Transverse colon (tissue), 4 donors: ENCODE data around the gene ROS1. TPM values are rescaled to one million over a fixed set of nuclear protein-coding genes. Genes with fewer than 3 reads are reported as not detected.
A peak's percentile ranks its signal among the peaks of the same experiment; 100 is the strongest.

ENCODE experiments used
- DNase-seq: peaks from one replicate; pipeline ENCODE4 v3.0.0-alpha.2; 2019
- H3K27ac ChIP-seq, 4 donors: fragments of 200-600 bp; sonication (generic); 2 replicates each; pipeline ENCODE4 v1.5.1; 2016 to 2018; ENCODE audit warnings: inconsistent platforms in 4 of 4
- H3K27me3 ChIP-seq: fragments of 200-600 bp; sonication (generic); 2 replicates; pipeline ENCODE4 v1.5.1; 2017; ENCODE audit warnings: inconsistent platforms
- H3K36me3 ChIP-seq, 4 donors: fragments of 200-600 bp; sonication (generic); 2 replicates each; pipeline ENCODE4 v1.5.1; 2017 to 2019; ENCODE audit warnings: inconsistent platforms in 4 of 4
- H3K4me1 ChIP-seq, 4 donors: fragments of 200-600 bp; sonication (generic); 2 replicates each; pipeline ENCODE4 v1.5.1; 2017 to 2020; ENCODE audit warnings: inconsistent platforms in 4 of 4
- H3K4me3 ChIP-seq, 4 donors: fragments of 200-600 bp; sonication (generic); 1 replicate in 1 of 4; 2 replicates in 3 of 4; pipeline versions ENCODE4 v1.5.1 to v1.6.1; 2017 to 2019; ENCODE audit warnings: inconsistent platforms in 4 of 4
- H3K9me3 ChIP-seq, 2 donors: fragments of 200-600 bp; sonication (generic); 2 replicates each; pipeline ENCODE4 v1.5.1; 2017 to 2019; ENCODE audit warnings: inconsistent platforms in 2 of 2
- CTCF ChIP-seq, 5 experiments: fragments of 200-600 bp in 3 of 5; fragments of 450-650 bp in 2 of 5; sonication (generic) in 3 of 5; IDR thresholded peaks; 1 replicate in 2 of 5; 2 replicates in 3 of 5; pipeline ENCODE4 v1.5.1; 2016 to 2017; ENCODE audit warnings: antibody characterized with exemption in 5 of 5, inconsistent platforms in 3 of 5, mild to moderate bottlenecking in 2 of 5, moderate library complexity in 1 of 5
- EP300 ChIP-seq: sonication (generic); formaldehyde crosslinking; IDR thresholded peaks from one replicate; pipeline ENCODE4 v1.6.1; 2017; ENCODE audit warnings: antibody characterized with exemption, low read depth
- POLR2A ChIP-seq: fragments of 450-650 bp; IDR thresholded peaks from one replicate; pipeline ENCODE4 v1.6.1; 2016; ENCODE audit warnings: antibody characterized with exemption, mild to moderate bottlenecking, moderate library complexity
- POLR2AphosphoS5 ChIP-seq, 3 donors: sonication (generic); formaldehyde crosslinking; IDR thresholded peaks; one replicate each; pipeline ENCODE4 v1.6.1; 2016; ENCODE audit warnings: antibody characterized with exemption in 3 of 3
- WGBS, 2 donors: methylation state at CpG; one replicate each; pipeline ENCODE4 v1.1.5; 2018; ENCODE audit warnings: low coverage in 1 of 2; 5-methylcytosine and 5-hydroxymethylcytosine counted together
- in situ Hi-C, 4 donors: fragments of 200-750 bp; cut with MboI; loops; one replicate each; pipeline versions ENCODE4 v1.15.0 to v1.15.1; 2017; ENCODE audit warnings: low sequenced_read_pairs in 3 of 4, low pct_ligation_motif_present in 1 of 4, low pct_unique_long_range_greater_than_20kb in 1 of 4
- intact Hi-C: fragments of 100-400 bp; cut with DNase I; formaldehyde crosslinking; loops from one replicate; pipeline ENCODE4 v1.15.1; 2023; ENCODE audit warnings: low total_unique reads
- total RNA-seq, 4 donors: library from RNA; depleted of rRNA; stranded (reverse); fragments of >200 nt; gene quantifications; one replicate each; pipeline ENCODE4 v1.1.0, GENCODE V29; 2016

ROS1 gene
- total RNA-seq, 4 donors from 2014 or later, result 0.80 to 4.1 (median 2.5) TPM; not detected in 1

DNA sequence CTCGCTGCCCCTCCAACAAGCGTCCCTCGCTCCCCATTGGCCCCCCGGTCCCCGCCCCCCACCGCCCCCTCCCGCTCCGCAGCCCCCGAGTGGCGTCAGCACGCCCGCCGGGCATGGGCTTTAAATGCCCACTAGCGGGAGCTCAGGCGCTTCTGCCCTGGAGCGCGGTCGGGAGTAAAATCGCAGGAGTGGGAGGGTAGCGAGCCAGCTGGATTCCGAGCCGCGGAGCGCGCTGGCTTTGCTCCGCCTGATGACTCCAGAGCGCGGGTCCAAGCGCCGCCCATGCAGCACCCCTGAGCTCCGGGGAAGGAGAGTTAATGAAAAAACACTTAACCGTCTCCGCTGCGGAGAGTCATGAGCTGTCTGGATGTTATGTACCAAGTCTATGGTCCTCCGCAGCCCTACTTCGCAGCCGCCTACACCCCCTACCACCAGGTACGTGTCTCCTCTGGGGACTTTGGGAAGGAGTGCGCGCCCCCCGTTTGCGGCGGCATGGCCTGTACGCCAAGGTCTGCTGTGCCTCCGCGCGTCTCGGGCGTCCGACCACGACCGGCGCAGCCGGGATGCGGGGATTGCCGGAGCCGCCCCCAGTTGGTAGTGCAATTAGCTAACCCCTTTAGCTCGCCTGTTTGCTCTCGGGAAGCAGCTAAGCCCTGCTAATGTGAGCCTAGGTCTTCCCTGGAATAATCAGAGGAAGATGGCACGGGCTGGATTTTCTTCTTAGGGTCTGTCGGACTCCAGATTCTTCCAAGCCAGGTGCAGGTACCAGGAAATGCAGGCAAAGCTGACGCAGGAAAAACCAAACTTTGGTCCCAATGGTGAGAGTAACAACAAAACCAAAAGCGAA lies 160.1 kb downstream of the ROS1 start, which contains the start of gene VGLL2:
VGLL2 (plus strand) TSS at position 149 of the 847 bp plus-strand sequence; CDS start at position 355, 206 bp downstream.
- in situ Hi-C loops, result no loop called here
- WGBS, 2 donors, result 0 to 5% methylated on average over 1 to 51 of the region's 63 CpGs

DNA sequence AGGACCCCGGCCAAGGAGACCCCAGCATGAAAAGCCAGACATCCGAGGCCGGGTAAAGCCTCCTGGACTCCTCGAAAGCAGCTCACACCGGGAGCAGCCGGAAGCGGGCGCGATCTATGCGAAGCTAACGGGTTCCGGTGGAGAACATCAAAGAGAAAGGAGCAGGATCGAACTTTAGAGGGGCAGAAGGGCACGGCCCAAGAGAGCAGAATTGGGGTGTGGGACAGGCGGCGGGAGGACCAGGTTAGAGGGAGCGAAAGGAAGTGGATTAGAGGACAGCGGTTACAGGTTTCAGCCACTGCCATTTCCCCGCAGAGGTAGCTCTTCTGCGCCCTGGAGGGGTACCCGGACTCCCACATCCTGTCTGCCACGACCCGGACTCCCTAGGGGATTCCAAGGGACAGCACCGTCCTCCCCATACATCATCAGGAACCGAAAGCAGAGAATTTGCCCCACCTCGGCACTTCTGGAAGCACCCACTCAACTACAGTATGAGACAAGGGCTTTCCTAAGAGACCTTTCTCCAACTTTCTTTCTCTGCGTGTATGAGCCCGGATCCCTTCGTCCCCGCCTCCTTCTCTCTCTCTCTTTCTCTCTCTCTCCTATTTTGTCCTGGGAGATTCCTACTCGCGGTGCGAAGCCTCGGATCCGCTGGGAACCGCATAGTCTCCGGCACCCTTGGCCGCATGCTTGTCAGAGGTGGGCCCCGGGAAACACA lies 160.9 kb downstream of the ROS1 start:
- in situ Hi-C loops (no loop called here), intact Hi-C loops (no loop called here)
- no peak for DNase-seq
- 0 to 4% methylated on average over 8 to 39 of the region's 39 CpGs for WGBS, 2 donors
- H3K27me3 ChIP-seq, result peaks cover 100% of the 10 kb centered on the region
- H3K4me1 ChIP-seq, result peaks cover 7 to 27% (median 21%) of the 10 kb centered on the region in 4 donors
- no peaks in the 10 kb centered on the region for H3K36me3 ChIP-seq
- no peak overlapping the region for H3K27ac ChIP-seq
- TF ChIP-seq EP300, result no peak
- peak in 2 of 3 donors; percentile 20 to 22 for TF ChIP-seq POLR2AphosphoS5 (IDR thresholded peaks at IDR 0.05)
- no peaks in the 10 kb centered on the region for H3K9me3 ChIP-seq
- peak overlapping the region; percentile 12 to 47 (median 29) for H3K4me3 ChIP-seq

More for the DNA sequence above, 160.1 kb downstream of the ROS1 start, which contains the start of gene VGLL2:
- TF ChIP-seq EP300, result no peak
- TF ChIP-seq POLR2AphosphoS5 (IDR thresholded peaks at IDR 0.05), result no peak
- H3K27ac ChIP-seq, result no peak within 1 kb of the TSS
- DNase-seq, result peak; percentile 35
- no peaks in the 10 kb centered on the region for H3K9me3 ChIP-seq
- intact Hi-C loops, result no loop called here
- peaks cover 12 to 34% (median 29%) of the 10 kb centered on the region in 4 donors for H3K4me1 ChIP-seq
- H3K4me3 ChIP-seq, result peak within 1 kb of the TSS; percentile 14 to 47 (median 29)
- no peaks in the 10 kb centered on the region for H3K36me3 ChIP-seq
- peaks cover 100% of the 10 kb centered on the region for H3K27me3 ChIP-seq

DNA sequence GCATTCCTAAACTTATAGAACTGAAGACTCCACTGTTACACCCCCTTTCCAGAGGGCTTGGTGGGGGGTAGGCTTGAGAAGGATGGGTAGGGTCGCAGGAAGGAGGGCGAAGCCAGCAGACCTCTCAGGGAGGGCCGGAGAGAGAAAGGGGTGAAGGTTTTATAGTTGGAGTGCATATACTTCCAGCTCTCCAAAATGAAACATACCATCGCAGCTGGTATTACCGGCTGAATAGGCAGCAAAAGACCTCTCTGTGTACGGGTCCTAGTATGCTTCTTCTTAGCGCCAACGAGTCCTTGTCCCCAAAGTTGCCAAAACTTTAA lies 161.4 kb downstream of the ROS1 start:
- WGBS, 2 donors, result 0 to 8% methylated on average over 3 to 8 of the region's 8 CpGs
- Histone ChIP-seq H3K4me1 (peaks cover 7 to 25% (median 20%) of the 10 kb centered on the region in 4 donors), H3K9me3 (no peaks in the 10 kb centered on the region), H3K36me3 (no peaks in the 10 kb centered on the region), H3K27ac (no peak overlapping the region), H3K27me3 (peaks cover 99% of the 10 kb centered on the region), H3K4me3 (peak overlapping the region in 3 of 4 donors; percentile 29 to 47 (median 29))
- no peak for TF ChIP-seq CTCF (IDR thresholded peaks at IDR 0.05)
- no peak for TF ChIP-seq POLR2A
- no peak for TF ChIP-seq EP300
- TF ChIP-seq POLR2AphosphoS5 (IDR thresholded peaks at IDR 0.05), result no peak
- in situ Hi-C loops (no loop called here), intact Hi-C loops (no loop called here)
- DNase-seq, result no peak

GRCh38 chr6:117263353-117263927 lies 162.3 kb downstream of the ROS1 start:
- Histone ChIP-seq H3K4me1 (peaks cover 7 to 25% (median 20%) of the 10 kb centered on the region in 4 donors), H3K36me3 (no peaks in the 10 kb centered on the region), H3K4me3 (no peak overlapping the region), H3K9me3 (no peaks in the 10 kb centered on the region), H3K27me3 (peaks cover 99% of the 10 kb centered on the region), H3K27ac (no peak overlapping the region)
- 38 to 45% methylated on average over 4 to 27 of the region's 27 CpGs for WGBS, 2 donors
- TF ChIP-seq POLR2A (no peak), EP300 (no peak), CTCF (IDR thresholded peaks at IDR 0.05) (no peak), POLR2AphosphoS5 (IDR thresholded peaks at IDR 0.05) (no peak)
- intact Hi-C loops (no loop called here), in situ Hi-C loops (no loop called here)
- no peak for DNase-seq
